Measurements from ENCODE around the gene GPATCH2.

DNA sequence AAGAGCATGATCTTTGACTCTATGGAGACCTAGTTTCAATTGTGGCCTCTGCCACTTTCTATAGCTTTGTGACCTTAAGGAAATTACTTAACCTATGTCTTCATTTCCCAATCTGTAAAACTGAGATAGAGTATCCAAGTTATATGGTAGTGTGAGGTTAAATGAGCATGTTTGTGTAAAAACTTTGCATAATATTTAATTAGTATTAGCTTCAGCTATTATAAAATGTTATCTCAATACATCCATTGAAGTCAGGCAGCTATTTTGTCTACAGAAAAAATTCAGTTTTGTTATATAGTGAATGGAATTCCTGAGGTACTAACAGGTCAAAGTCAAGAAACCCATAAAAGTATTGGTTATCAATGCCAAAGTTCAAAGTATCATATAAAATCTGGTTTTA lies 53.6 kb downstream of the GPATCH2 start:
- TF ChIP-seq CTCF (IDR thresholded peaks at IDR 0.05) (no peak), POLR2AphosphoS5 (IDR thresholded peaks at IDR 0.05; ENCODE audit: low read depth, low read length) (no peak), SIN3A (IDR thresholded peaks at IDR 0.05; ENCODE audit: borderline replicate concordance, insufficient read depth, low read depth, low read length) (no peak), TCF7L2 (IDR thresholded peaks at IDR 0.05; ENCODE audit: low read depth, low read length) (no peak)
- TF ChIP-seq, protein P1, sequence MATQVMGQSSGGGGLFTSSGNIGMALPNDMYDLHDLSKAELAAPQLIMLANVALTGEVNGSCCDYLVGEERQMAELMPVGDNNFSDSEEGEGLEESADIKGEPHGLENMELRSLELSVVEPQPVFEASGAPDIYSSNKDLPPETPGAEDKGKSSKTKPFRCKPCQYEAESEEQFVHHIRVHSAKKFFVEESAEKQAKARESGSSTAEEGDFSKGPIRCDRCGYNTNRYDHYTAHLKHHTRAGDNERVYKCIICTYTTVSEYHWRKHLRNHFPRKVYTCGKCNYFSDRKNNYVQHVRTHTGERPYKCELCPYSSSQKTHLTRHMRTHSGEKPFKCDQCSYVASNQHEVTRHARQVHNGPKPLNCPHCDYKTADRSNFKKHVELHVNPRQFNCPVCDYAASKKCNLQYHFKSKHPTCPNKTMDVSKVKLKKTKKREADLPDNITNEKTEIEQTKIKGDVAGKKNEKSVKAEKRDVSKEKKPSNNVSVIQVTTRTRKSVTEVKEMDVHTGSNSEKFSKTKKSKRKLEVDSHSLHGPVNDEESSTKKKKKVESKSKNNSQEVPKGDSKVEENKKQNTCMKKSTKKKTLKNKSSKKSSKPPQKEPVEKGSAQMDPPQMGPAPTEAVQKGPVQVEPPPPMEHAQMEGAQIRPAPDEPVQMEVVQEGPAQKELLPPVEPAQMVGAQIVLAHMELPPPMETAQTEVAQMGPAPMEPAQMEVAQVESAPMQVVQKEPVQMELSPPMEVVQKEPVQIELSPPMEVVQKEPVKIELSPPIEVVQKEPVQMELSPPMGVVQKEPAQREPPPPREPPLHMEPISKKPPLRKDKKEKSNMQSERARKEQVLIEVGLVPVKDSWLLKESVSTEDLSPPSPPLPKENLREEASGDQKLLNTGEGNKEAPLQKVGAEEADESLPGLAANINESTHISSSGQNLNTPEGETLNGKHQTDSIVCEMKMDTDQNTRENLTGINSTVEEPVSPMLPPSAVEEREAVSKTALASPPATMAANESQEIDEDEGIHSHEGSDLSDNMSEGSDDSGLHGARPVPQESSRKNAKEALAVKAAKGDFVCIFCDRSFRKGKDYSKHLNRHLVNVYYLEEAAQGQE (IDR thresholded peaks at IDR 0.05; ENCODE audit: insufficient read depth in 1 of 2, low read depth in 2 of 2, low read length in 1 of 2) = no peak
